AG20443 (cell line): Measurements from ENCODE around the gene B4GALT2.
A peak's percentile ranks its signal among the peaks of the same experiment; 100 is the strongest.

Experiments used
- DNase-seq: peaks from one replicate; pipeline ENCODE4 v3.0.0; 2012; ENCODE audit warnings: low spot score, mixed read lengths

The B4GALT2 gene

GRCh38 chr1:43978551-43979260 is at the start of gene B4GALT2:
B4GALT2 (plus strand) TSS chr1:43979210; CDS start chr1:43981161, 1,951 bp downstream.
- peak; percentile 91 for DNase-seq

GRCh38 chr1:43930168-43930948 is 48.7 kb upstream of the B4GALT2 start:
- no peak for DNase-seq

- DNase-seq, result no peak
Measured at GRCh38 chr1:43930949-43931275, 48.1 kb upstream of the B4GALT2 start.

- DNase-seq, result no peak
Measured at GRCh38 chr1:43931711-43932660, 47.0 kb upstream of the B4GALT2 start.

- peak; percentile 60 for DNase-seq
Measured at GRCh38 chr1:43932786-43933385, 46.1 kb upstream of the B4GALT2 start.

GRCh38 chr1:43933386-43934100 is 45.5 kb upstream of the B4GALT2 start, which contains the start of gene ARTN:
ARTN (plus strand) TSS chr1:43933801; CDS start chr1:43935657, 1,856 bp downstream.
- DNase-seq, result peak; percentile 59

GRCh38 chr1:43934101-43934985 is 44.7 kb upstream of the B4GALT2 start:
- DNase-seq, result peak; percentile 84

- no peak for DNase-seq
Measured at GRCh38 chr1:43934986-43935324, 44.1 kb upstream of the B4GALT2 start.

GRCh38 chr1:43935711-43936427 is 43.1 kb upstream of the B4GALT2 start:
- no peak for DNase-seq

- DNase-seq, result peak; percentile 68
Measured at GRCh38 chr1:43936431-43937151, 42.4 kb upstream of the B4GALT2 start.

- no peak for DNase-seq
Measured at GRCh38 chr1:43937179-43937865, 41.7 kb upstream of the B4GALT2 start.

GRCh38 chr1:43938383-43938782 is 40.6 kb upstream of the B4GALT2 start:
- DNase-seq, result no peak

GRCh38 chr1:43938892-43939587 is 40.0 kb upstream of the B4GALT2 start:
- no peak for DNase-seq

GRCh38 chr1:43942411-43942810 is 36.6 kb upstream of the B4GALT2 start:
- no peak for DNase-seq

GRCh38 chr1:43944860-43945259 is 34.1 kb upstream of the B4GALT2 start:
- no peak for DNase-seq

GRCh38 chr1:43945674-43946235 is 33.3 kb upstream of the B4GALT2 start:
- no peak for DNase-seq
